Stimulated activated CD8-positive, alpha-beta memory T cell treated with anti-CD3 and anti-CD28 coated beads, Interleukin-4, amount 100 ng/mL, for 48 hours (primary cell): Measurements from ENCODE around the gene TUBB4A.
"Not testable (repeated sequence)": the region's sequence is repeated elsewhere in the genome, so short reads cannot be mapped to it uniquely, and the experiment has no call there.

ENCODE experiments used
- DNase-seq: peaks from one replicate; pipeline ENCODE4 v3.0.0-alpha.2; 2020

The TUBB4A gene

DNA sequence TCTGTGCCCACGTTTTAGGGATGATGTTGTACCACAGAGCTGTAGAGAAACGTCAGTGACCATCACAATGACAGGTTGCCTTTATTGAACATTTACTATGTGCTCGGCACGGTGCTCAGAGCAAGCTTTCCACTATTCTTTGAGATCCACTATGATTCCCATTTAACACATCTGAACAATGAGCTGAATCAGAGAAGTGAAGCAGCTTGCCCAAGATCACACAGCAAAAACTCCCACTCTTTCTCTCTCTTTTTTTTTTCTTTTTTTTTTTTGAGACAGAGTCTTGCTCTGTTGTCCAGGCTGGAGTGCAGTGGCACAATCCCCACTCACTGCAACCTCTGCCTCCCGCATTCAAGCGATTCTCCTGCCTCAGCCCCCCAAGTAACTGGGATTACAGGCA is 20.6 kb upstream of the TUBB4A start:
- no peak for DNase-seq

DNA sequence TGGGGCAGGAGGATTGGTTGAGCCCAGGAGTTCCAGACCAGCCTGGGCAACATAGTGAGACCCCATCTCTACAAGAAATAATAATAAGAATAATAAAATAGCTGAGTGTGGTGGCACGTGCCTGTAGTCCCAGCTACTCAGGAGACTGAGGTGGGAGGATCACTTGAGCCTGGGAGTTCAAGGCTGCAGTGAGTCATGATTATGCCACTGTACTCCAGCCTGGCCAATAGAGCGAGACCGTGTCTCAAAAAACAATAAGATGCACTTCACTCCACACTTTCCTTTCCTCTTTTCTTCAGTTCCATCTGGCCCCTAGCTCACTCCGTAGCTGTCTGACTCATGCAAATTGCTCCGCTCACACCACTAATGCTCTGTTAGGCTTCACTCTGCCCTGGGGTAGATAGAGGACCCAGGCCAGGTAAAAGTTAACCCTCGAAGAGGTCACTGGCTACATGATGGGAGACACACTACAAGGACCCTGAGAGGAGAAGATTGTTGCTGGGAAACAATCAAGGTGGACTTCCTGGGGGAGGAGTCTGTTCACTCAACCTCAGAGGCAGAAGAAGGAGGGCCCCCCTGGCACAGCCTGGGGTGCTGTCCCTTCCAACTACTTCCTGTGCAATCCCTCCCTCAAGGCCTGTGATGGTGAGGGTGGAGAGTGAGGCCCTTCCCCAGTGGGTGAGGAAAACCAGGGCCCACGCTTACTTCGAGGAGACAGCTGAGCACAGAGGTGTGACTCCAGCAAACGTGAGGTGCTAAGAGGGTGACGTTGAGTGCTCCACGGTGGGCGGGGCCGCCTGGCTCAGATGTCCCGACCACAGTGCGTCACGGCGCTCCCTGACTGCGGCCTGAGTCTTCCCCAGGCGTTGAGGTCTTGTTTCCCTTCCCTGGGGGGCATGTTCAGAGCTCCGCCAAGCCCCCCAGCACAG is 19.9 kb upstream of the TUBB4A start:
- peak; percentile 78 for DNase-seq

- DNase-seq, result no peak
Measured at GRCh38 chr19:6519289-6519688, 17.2 kb upstream of the TUBB4A start.

DNA sequence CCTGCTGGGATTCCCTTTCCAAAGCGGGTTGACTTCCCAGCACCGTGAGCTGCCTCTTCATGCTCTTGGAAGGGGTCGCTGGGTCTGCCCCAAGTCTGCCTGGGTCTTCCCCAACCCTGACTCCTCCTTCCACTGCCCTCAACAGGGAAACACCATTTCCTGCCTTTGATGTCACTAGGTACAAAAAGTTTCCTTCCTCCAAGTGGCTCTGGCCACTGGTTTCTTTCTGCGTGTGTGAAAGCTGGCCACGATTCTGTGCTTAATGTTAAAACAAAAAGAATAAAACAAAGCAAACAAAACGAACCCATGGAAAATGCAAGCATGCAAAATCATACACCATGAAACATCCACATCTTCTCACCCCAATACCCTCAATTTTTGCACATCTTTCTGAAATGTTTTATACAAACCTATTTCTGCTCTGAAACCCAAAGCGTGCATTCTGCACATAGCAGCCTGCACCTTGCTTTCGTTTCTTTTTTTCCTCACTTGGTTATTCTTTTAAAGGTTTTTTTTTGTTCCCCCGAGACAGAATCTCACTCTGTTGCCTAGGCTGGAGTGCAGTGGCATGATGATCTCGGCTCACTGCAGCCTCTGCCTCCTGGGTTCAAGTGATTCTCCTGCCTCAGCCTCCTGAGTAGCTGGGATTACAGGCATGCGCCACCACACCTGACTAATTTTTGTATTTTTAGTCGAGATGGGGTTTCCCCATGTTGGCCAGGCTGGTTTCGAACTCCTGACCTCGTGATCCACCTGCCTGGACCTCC is 16.2 kb upstream of the TUBB4A start:
- peak; percentile 45 for DNase-seq

- DNase-seq, result peak; percentile 98
Measured at GRCh38 chr19:6516659-6517291, 14.7 kb upstream of the TUBB4A start.

- DNase-seq, result peak; percentile 89
Measured at GRCh38 chr19:6516018-6516658, 14.0 kb upstream of the TUBB4A start.

GRCh38 chr19:6514926-6515544 is 12.9 kb upstream of the TUBB4A start:
- DNase-seq, result no peak

DNA sequence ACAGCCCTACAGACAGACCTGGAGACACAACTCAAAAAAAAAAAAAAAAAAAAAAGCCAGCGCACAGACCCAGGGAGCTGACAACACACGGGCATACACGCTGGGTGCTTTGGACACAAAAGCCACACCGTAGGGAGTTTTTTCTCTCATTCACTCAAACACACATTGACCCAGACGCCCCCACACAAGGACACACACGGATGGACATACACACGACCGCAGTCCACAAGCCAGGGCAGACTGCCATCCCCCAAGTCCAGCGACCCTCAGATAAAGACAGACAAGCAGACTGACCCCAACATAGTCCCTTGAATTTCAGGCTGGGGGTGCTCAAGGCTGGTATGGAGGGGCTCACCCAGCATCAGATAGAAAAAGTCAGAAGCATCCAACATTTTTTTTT is 12.0 kb upstream of the TUBB4A start:
- no peak for DNase-seq

GRCh38 chr19:6510618-6511017 is 8.5 kb upstream of the TUBB4A start:
- DNase-seq, result no peak

- no peak for DNase-seq
Measured at GRCh38 chr19:6509118-6509971, 7.2 kb upstream of the TUBB4A start.

DNA sequence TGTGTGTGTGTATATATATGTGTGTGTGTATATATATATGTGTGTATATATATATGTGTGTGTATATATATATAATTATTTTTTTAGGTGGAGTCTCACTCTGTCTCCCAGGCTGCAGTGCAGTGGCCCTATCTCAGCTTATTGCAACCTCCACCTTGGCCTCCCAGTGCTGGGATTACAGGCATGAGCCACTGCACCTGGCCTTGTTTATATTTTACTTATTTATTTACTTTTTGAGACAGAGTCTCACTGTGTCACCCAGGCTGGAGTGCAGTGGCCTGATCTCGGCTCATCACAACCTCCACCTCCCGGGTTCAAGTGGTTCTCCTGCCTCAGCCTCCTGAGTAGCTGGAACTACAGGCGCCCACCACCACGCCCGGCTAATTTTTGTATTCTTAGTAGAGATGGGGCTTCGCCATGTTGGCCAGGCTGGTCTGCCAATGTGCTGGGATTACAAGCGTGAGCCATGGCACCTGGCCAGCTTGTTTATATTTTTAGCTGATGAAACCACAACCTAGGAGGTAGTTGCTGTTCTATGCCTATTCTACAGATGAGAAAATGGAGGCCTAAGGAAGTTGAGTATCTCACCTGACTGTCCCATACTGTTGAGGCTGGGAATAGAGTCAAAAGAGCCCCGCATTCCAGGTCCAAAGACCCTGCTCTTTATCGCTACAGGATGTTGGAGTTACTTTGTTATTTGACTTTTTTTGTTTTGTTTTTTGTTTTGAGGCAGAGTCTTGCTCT is 6.1 kb upstream of the TUBB4A start:
- not testable (repeated sequence) for DNase-seq

DNA sequence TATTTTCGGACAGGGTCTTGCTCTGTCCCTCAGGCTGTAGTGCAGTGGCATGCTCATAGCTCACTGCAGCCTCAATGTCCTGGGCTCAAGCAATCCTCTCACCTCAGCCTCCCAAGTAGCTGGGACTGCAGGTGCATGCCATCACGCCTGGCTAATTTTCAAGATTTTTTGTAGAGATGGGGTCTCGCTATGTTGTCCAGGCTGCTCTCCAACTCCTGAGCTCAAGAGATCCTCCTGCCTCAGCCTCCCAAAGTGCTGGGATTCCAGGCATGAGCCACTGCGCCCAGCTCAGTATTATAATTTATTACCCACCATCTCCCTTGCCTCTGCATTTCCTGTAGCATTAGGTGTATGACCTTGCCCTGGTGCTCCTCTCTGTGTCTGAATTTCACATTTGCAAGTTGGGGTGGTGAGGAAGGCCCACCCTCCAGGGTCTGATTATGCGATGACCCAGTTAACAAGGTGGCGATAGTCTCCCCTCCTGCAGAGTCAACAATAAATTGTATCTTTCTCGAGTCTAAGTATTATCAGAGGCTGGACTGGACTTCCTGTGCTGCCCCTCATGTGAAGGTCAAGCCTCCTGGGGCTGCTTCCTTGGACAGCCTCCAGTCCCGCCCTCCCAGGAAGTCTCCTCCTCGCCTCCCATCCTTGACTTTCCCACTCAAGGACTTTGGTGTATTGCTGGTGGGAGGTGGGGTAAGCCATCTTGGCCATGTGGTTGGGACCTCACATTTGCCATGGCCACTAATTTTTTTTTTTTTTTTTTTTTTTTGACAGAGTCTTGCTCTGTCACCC is 1.5 kb upstream of the TUBB4A start:
- DNase-seq, result no peak

GRCh38 chr19:6500837-6501739 is 1.0 kb downstream of the TUBB4A start:
- DNase-seq, result no peak

- no peak for DNase-seq
Measured at GRCh38 chr19:6499052-6499790, 2.9 kb downstream of the TUBB4A start.

GRCh38 chr19:6498294-6499036 is 3.6 kb downstream of the TUBB4A start:
- DNase-seq, result no peak

GRCh38 chr19:6495947-6496346 is 6.2 kb downstream of the TUBB4A start:
- no peak for DNase-seq

DNA sequence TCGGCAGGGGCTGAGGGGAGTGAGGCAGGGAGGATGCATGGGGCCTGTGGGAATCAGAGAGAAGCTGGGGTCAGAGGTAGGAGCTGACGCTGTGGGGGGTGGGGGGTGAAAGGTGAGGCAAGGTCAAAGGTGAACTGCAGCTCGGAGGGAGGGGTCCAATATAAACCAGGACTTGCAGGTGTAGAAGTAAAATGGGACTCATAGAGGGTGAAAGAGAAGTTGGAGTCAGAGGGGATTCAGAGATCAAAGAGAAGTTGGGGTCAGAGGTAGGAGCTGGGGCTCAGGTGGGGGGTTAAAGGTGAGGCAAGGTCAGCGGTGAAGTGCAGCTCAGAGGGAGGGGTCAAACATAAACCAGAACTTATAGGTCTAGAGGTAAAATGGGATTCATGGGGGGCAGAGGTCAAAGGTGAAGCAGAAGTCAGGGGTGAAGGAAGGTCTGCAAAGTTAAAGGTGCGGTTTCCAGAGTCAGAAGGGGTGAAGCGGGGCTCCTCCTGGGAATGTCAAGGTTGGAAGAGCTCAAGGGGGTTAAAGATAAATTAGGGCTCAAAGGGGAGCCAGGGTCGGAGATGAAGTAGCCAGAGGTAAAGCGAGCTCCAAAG is 7.6 kb downstream of the TUBB4A start:
- no peak for DNase-seq
